ENCODE results near the gene TP53RK.

Gene TP53RK

GRCh38 chr20:46666306-46666705 is 22.9 kb downstream of the TP53RK start:
- no peak for DNase-seq (ENCODE audit: low read depth in 2 of 3, low spot score in 2 of 3)

- DNase-seq (ENCODE audit: low read depth in 2 of 3, low spot score in 2 of 3): no peak
Measured at GRCh38 chr20:46665602-46666001, 23.6 kb downstream of the TP53RK start.

- DNase-seq (ENCODE audit: low read depth in 2 of 3, low spot score in 2 of 3): no peak
Measured at GRCh38 chr20:46663531-46663930, 25.7 kb downstream of the TP53RK start.

GRCh38 chr20:46661659-46662058 is 27.6 kb downstream of the TP53RK start:
- no peak for DNase-seq (ENCODE audit: low read depth in 2 of 3, low spot score in 2 of 3)

- no peak for DNase-seq (ENCODE audit: low read depth in 2 of 3, low spot score in 2 of 3)
Measured at GRCh38 chr20:46660487-46660886, 28.8 kb downstream of the TP53RK start.

GRCh38 chr20:46657618-46658017 is 31.6 kb downstream of the TP53RK start:
- DNase-seq (ENCODE audit: low read depth in 2 of 3, low spot score in 2 of 3): no peak

GRCh38 chr20:46657137-46657536 is 32.1 kb downstream of the TP53RK start:
- no peak for DNase-seq (ENCODE audit: low read depth in 2 of 3, low spot score in 2 of 3)

- DNase-seq (ENCODE audit: low read depth in 2 of 3, low spot score in 2 of 3): no peak
Measured at GRCh38 chr20:46652699-46653098, 36.5 kb downstream of the TP53RK start.

GRCh38 chr20:46651091-46651962 is 37.9 kb downstream of the TP53RK start, which contains the start of gene SLC13A3:
Gene SLC13A3, minus strand, starts transcription at chr20:46651459. Its CDS starts 38 bp downstream, at chr20:46651421.
- DNase-seq (ENCODE audit: low read depth in 2 of 3, low spot score in 2 of 3): no peak

- no peak for DNase-seq (ENCODE audit: low read depth in 2 of 3, low spot score in 2 of 3)
Measured at GRCh38 chr20:46650575-46651090, 38.6 kb downstream of the TP53RK start.

GRCh38 chr20:46649965-46650542 is 39.2 kb downstream of the TP53RK start:
- DNase-seq (ENCODE audit: low read depth in 2 of 3, low spot score in 2 of 3): no peak

GRCh38 chr20:46649650-46649949 is 39.6 kb downstream of the TP53RK start:
- no peak for DNase-seq (ENCODE audit: low read depth in 2 of 3, low spot score in 2 of 3)

GRCh38 chr20:46648903-46649649 is 40.2 kb downstream of the TP53RK start:
- no peak for DNase-seq (ENCODE audit: low read depth in 2 of 3, low spot score in 2 of 3)

GRCh38 chr20:46647469-46647868 is 41.8 kb downstream of the TP53RK start:
- no peak for DNase-seq (ENCODE audit: low read depth in 2 of 3, low spot score in 2 of 3)

GRCh38 chr20:46646659-46647380 is 42.4 kb downstream of the TP53RK start:
- no peak for DNase-seq (ENCODE audit: low read depth in 2 of 3, low spot score in 2 of 3)

- no peak for DNase-seq (ENCODE audit: low read depth in 2 of 3, low spot score in 2 of 3)
Measured at GRCh38 chr20:46646122-46646521, 43.1 kb downstream of the TP53RK start.

GRCh38 chr20:46644733-46645132 is 44.5 kb downstream of the TP53RK start:
- DNase-seq (ENCODE audit: low read depth in 2 of 3, low spot score in 2 of 3): no peak

GRCh38 chr20:46644160-46644559 is 45.1 kb downstream of the TP53RK start:
- no peak for DNase-seq (ENCODE audit: low read depth in 2 of 3, low spot score in 2 of 3)

- no peak for DNase-seq (ENCODE audit: low read depth in 2 of 3, low spot score in 2 of 3)
Measured at GRCh38 chr20:46642969-46643343, 46.3 kb downstream of the TP53RK start.

GRCh38 chr20:46642265-46642968 is 46.8 kb downstream of the TP53RK start:
- DNase-seq (ENCODE audit: low read depth in 2 of 3, low spot score in 2 of 3): no peak

GRCh38 chr20:46641424-46641823 is 47.8 kb downstream of the TP53RK start:
- no peak for DNase-seq (ENCODE audit: low read depth in 2 of 3, low spot score in 2 of 3)
